LoVo (cell line): ENCODE results near the gene PAQR9.

Experiments
- DNase-seq: peaks from one replicate; pipeline ENCODE4 v3.0.0-alpha.2; 2016; ENCODE audit warnings: low spot score

Gene PAQR9

GRCh38 chr3:142950972-142951371 lies 12.5 kb downstream of the PAQR9 start:
- DNase-seq: no peak

DNA sequence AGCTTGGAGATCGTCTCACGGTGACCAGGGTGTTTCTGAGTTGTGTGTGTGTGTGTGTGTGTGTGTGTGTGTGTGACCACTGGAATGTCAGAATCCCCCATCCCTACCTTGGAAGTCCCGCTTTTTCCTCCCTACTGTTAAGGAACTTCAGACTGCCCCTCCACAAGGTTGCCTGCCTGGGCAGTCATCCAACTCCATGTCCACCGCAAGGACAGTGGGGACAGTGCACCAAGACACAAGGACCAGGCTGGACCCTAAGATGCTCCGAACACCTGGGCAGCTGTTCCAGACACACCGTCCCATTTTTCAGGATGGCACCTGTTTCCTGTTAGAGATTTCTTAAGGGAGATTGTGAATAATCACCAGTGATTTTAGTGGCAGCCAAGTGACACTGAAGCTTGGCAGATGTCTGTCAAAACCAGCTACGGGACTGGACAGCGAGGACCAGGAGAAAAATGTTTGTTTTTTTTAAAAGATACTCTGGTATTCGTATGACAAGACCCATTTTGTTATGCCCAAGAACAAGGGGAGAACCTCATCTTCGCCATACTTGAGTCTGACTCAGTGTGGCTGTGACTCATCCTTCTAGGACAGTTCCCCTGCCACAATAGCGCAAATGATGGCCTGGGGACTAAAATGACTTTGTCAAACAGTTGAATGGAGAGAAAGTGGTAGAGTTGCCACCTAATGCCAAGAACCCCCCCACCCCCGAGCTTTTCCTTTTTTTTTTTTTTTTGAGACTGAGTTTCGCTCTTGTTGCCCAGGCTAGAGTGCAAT lies 15.5 kb downstream of the PAQR9 start:
- no peak for DNase-seq

DNA sequence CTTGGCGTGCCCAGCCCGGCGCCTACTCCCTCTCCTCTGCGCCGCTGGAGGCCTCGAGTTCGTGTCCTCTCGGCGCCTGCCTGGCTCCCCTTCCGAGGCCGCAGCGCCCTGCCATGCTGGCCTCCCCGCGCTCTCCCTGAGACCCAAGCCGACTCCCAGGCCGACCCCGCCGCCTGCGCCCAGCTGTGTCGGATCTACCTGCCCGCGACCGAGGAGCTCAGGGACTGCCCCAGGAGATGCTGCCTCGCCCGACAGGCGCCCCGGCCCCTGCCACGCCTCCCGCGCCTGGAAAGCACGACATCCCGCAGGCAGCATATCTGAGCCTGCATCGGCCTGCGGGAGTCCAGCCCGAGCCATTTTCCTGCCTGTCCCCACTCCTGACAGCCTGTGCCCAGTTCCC lies 16.1 kb downstream of the PAQR9 start:
- DNase-seq: no peak

- DNase-seq: no peak
Observed at GRCh38 chr3:142946861-142947260, 16.6 kb downstream of the PAQR9 start.

DNA sequence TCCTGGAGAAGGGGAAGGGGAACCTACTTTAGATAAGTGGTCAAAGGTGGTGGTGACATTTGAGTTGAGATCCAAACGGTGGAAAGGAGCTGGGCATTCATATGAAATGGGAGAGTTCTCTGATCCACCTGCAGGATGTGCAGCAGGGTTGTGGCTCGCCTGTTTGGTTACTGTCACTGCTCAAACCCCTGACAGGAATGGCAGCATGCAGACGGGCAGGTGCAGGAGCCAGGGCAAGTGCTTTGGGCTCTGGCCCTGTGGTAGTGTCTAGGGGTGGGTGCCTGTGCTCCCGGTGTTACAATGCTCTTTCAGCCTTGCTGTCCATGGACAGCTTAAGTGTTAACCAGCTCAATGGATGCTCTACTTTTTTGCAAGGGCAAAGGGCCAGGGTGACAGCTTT lies 18.5 kb downstream of the PAQR9 start:
- no peak for DNase-seq

- DNase-seq: no peak
Observed at GRCh38 chr3:142944342-142944741, 19.1 kb downstream of the PAQR9 start.

GRCh38 chr3:142943870-142944269 lies 19.6 kb downstream of the PAQR9 start:
- no peak for DNase-seq

- DNase-seq: no peak
Observed at GRCh38 chr3:142943349-142943748, 20.1 kb downstream of the PAQR9 start.

DNA sequence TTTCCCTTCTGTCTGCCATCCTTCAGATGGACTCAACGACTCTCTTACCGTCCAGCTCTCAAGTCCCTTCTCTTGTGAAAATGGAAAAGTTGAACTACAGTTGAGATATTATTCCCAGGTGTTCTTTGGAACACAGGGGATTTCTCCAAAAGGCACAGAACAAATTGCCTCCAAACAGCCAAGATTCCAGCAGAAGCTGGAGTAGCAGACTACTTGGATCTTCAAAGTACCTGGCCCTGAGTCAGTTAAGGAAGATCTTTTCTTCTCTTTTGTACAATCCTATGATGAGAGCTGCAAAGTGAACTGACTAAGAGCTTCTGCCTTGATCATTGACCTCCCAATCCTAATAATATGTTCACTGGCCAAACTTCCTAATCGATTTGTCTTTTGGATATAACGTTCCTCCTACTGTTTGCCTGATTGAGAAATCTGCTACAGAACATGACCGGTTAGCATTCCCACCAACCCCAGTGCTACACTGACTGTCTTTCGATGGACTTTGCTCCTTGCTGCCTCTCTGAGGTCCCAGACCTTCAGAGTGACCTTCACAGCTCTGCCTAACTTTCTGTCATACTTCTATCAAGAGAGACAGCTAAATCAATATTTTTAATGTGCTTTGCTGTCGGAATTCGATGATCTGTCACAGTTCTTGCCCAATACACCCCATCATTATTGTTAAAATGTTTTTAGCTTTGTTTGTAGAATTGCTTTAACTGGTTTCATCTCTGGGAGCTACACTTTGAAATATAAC lies 21.9 kb downstream of the PAQR9 start:
- no peak for DNase-seq

DNA sequence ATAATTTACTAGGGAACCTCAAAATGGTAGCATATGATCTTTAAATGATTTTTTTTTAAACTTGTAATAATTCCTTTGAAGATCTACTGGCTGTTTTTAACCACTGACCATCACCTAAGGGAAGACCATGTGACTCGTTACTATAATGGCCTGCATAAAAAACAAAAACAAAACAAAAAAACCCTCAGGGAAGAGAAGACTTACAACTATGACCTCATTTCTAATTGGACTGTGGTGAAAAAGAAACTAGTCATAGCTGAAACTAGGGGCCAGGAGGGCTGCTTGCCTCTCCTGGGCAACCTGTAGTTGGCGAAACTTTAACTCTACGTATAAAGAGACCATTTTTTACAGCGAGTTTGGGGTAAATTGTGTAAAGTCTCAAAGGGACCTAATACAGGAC lies 23.0 kb downstream of the PAQR9 start:
- no peak for DNase-seq

GRCh38 chr3:142940000-142940399 lies 23.5 kb downstream of the PAQR9 start:
- DNase-seq: no peak

- no peak for DNase-seq
Observed at GRCh38 chr3:142935963-142936362, 27.5 kb downstream of the PAQR9 start.

GRCh38 chr3:142934887-142935269 lies 28.6 kb downstream of the PAQR9 start:
- DNase-seq: no peak

DNA sequence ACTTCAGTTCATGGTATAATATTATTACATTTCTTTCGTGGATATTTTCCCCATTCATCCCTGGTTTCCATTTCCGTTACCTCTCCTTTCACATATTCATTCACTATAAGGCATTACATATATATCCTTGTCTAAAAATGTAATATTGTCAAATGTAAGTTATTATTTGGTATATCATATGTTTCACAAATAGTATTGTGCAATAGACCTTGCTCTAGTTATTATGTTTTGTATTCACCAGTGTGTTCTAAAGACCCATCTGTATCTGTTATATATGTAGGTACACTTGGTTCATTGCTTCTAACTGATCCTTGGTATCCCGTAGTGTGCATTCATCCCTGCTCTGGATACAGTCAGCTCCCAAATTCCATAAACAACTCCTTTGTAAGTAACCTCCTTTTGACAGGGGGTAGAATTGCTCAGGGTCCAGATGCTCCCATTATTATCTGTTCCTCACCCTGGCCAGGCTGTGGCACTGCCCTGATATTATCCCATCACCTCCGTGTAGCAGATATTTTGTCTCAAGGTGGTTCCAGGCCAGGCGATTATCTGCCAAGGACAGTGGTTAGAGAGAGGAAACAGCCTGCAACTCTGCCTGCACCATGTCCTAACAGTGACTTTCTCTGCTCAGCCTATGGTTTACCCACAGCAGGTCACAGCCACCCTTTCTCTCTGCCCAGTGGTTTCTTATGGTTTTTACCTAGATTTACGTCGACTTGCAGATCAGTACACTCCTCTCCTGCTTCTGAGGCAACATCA lies 29.2 kb downstream of the PAQR9 start:
- DNase-seq: no peak

- no peak for DNase-seq
Observed at GRCh38 chr3:142931222-142931621, 32.3 kb downstream of the PAQR9 start.

- no peak for DNase-seq
Observed at GRCh38 chr3:142930463-142930862, 33.0 kb downstream of the PAQR9 start.

- no peak for DNase-seq
Observed at GRCh38 chr3:142929890-142930289, 33.6 kb downstream of the PAQR9 start.

GRCh38 chr3:142929109-142929508 lies 34.4 kb downstream of the PAQR9 start:
- peak; percentile 43 for DNase-seq

DNA sequence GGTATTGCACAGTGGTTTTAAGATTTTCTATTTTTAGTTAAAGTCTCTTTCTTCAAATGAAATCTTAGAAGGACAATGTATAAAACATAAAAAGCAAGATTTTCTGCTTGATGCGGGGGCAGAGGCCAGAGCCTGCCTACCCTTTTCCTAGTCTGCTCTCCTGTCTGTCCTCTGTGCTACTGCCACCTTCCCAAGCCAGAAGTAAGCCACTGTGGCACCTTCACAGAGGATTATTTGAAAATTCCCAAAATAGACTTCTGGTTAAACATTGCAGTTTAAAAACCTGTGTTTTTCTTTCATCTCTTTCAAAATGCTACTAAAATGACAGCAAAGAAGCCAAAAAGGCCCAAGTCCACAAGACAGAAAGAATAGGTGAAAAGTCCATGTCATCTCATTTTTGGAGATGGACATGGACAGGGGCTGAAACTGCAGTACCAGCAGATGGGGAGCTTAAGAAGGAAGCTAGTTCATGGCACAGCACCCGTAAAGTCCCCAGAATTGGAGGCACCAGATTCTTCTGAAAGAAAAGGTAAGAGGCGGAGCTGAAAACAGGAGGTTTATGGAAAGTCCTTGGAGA lies 37.0 kb downstream of the PAQR9 start:
- no peak for DNase-seq

DNA sequence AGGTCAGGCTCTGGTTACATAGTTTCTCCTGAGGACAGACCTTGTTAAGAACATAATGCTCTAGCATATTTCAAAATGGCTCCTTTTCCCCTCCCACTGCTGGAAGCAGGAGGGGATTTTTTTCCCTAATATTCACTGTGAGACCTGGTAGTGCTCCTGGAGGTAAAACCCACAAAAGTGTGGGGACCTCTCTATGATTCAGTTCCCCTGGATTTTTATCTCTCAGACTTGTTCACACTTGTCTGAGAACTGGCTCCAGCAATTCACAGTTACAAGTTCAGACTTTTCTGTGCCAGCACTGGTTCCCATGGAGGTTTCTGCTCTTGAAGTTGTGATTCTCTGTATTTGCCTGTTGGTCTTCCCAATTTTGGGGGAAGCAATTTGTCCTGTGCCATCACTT lies 38.3 kb downstream of the PAQR9 start:
- DNase-seq: no peak

- DNase-seq: no peak
Observed at GRCh38 chr3:142923694-142924093, 39.8 kb downstream of the PAQR9 start.

DNA sequence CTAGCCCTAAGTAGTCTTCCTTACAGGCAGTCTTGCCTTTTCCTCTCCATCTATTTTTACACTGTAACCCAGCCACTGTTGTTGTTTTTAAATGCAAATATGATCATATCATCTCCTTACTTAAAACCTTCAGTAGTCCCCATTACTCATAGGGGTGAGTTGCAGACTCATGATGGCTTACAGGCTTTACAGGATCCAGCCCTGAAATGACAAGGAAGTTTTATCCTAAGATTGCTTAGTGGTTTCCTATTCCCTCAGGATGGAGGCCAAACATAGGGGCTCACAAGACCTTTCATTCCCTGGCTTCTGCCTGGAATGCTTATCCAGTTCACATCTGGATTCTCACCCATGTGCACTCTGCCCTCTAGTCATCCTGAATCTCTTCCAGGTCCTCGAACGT lies 46.9 kb downstream of the PAQR9 start:
- DNase-seq: no peak

DNA sequence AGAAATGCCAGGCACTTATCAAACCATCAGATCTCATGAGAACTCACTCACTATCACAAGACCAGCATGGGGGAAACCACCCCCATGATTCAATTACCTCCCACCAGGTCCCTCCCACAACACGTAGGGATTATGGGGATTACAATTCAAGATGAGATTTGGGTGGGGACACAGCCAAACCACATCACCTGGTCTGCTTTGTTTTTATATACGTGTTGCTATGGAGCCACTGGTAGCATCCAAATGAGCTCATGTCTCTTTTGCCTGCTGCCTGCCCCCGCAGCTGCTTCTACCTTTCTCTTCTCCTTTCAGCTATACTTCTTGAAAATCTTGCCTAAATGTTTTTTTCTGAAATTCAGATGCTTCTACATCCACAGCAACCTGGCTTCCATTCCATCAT lies 47.8 kb downstream of the PAQR9 start:
- no peak for DNase-seq
